H1 (cell line): Measurements from ENCODE around the gene CAPNS1. TPM values are rescaled to one million over a fixed set of nuclear protein-coding genes. Genes with fewer than 3 reads are reported as not detected.

ENCODE experiments used
- CTCF ChIA-PET: fragments of 300-600 bp; sonication (Branson Sonifier 250); formaldehyde crosslinking; loops from one replicate; lab custom pipeline; 2021; ENCODE audit not compliant: partially characterized antibody; lab: Charles Lee
- POLR2A ChIA-PET: fragments of 300-600 bp; sonication (Branson Sonifier 250); formaldehyde crosslinking; loops from one replicate; lab custom pipeline; 2021; ENCODE audit warnings: inconsistent platforms; ENCODE audit not compliant: partially characterized antibody; lab: Charles Lee
- DNase-seq, 2 experiments: peaks; one replicate each; pipeline versions ENCODE4 v3.0.0 to v3.0.0-alpha.2; 2010 to 2022; ENCODE audit warnings: low spot score in 2 of 2, low read depth in 1 of 2, mixed read lengths in 1 of 2
- FAIRE-seq: peaks from 2 replicates; lab custom pipeline; 2011; peaks lifted over from hg19 to GRCh38; lab: Jason Lieb, UNC
- H2AFZ ChIP-seq: 2 replicates; pipeline ENCODE4 v1.8.1; 2012; ENCODE audit warnings: low read length, inconsistent platforms
- H2AK5ac ChIP-seq: 2 replicates; pipeline ENCODE4 v1.6.1; 2013; ENCODE audit warnings: low read depth, low read length
- H2BK120ac ChIP-seq: replicated peaks from 2 replicates; pipeline ENCODE3; 2013; ENCODE audit warnings: low read depth, low read length, inconsistent platforms
- H2BK12ac ChIP-seq: 2 replicates; pipeline ENCODE4 v1.6.1; 2013; ENCODE audit warnings: low read depth, low read length
- H2BK15ac ChIP-seq: 2 replicates; pipeline ENCODE4 v1.6.1; 2013; ENCODE audit warnings: low read length
- H2BK20ac ChIP-seq: 2 replicates; pipeline ENCODE4 v1.6.1; 2013; ENCODE audit warnings: low read length
- H2BK5ac ChIP-seq: 2 replicates; pipeline ENCODE4 v1.6.1; 2013; ENCODE audit warnings: low read depth, low read length
- H3K14ac ChIP-seq: 2 replicates; pipeline ENCODE4 v1.6.1; 2013; ENCODE audit warnings: inconsistent platforms; ENCODE audit not compliant: insufficient read length
- H3K18ac ChIP-seq: 2 replicates; pipeline ENCODE4 v1.6.1; 2013; ENCODE audit warnings: low read length; ENCODE audit errors: extremely low read depth
- H3K23ac ChIP-seq: 2 replicates; pipeline ENCODE4 v1.6.1; 2013; ENCODE audit warnings: inconsistent platforms; ENCODE audit not compliant: insufficient read length
- H3K23me2 ChIP-seq: 2 replicates; pipeline ENCODE4 v1.6.1; 2013; ENCODE audit warnings: low read depth, low read length
- H3K27ac ChIP-seq: 2 replicates; pipeline ENCODE4 v1.6.1; 2011; ENCODE audit warnings: low read depth, low read length, inconsistent platforms
- H3K27me3 ChIP-seq, 4 experiments: replicated peaks in 1 of 4; 1 replicate in 1 of 4; 2 replicates in 3 of 4; pipeline versions ENCODE4 v1.6.1 to v1.8.1; 2011 to 2013; ENCODE audit warnings: low read length in 3 of 4, mild to moderate bottlenecking in 3 of 4, inconsistent platforms in 2 of 4, mixed read lengths in 2 of 4, moderate library complexity in 1 of 4; ENCODE audit not compliant: control insufficient read depth in 3 of 4, insufficient read depth in 3 of 4; ENCODE audit errors: extremely low read depth in 1 of 4
- H3K36me3 ChIP-seq, 4 experiments: 2 replicates each; pipeline versions ENCODE4 v1.6.1 to v1.8.1; 2011 to 2013; ENCODE audit warnings: mild to moderate bottlenecking in 4 of 4, low read length in 3 of 4, moderate library complexity in 2 of 4, control low read depth in 1 of 4, inconsistent platforms in 1 of 4; ENCODE audit not compliant: insufficient read depth in 4 of 4, control insufficient read depth in 2 of 4
- H3K4ac ChIP-seq: replicated peaks from 2 replicates; pipeline ENCODE3; 2013; ENCODE audit warnings: low read length, low read depth, mixed read lengths, inconsistent platforms; ENCODE audit not compliant: insufficient read length
- H3K4me1 ChIP-seq, 4 experiments: replicated peaks in 1 of 4; 1 replicate in 1 of 4; 2 replicates in 3 of 4; pipeline versions ENCODE4 v1.6.1 to v1.8.1; 2011 to 2013; ENCODE audit warnings: low read length in 3 of 4, inconsistent platforms in 2 of 4, mixed read lengths in 1 of 4; ENCODE audit not compliant: insufficient read depth in 4 of 4, control insufficient read depth in 3 of 4
- H3K4me2 ChIP-seq, 2 experiments: 2 replicates each; pipeline versions ENCODE4 v1.6.1 to v1.8.1; 2011 to 2013; ENCODE audit warnings: low read depth in 2 of 2, low read length in 2 of 2, control low read depth in 1 of 2, inconsistent platforms in 1 of 2, mild to moderate bottlenecking in 1 of 2; ENCODE audit not compliant: insufficient read depth in 1 of 2
- H3K4me3 ChIP-seq, 4 experiments: fragments of 200-600, 300-600 bp in 1 of 4; sonication (generic), shearing (Covaris generic), sonication (Bioruptor Twin) in 1 of 4; 2 replicates each; pipeline versions ENCODE4 v1.5.1 to v1.8.1; 2011 to 2016; ENCODE audit warnings: low read length in 4 of 4, low read depth in 3 of 4, control low read depth in 2 of 4, inconsistent platforms in 2 of 4, mild to moderate bottlenecking in 2 of 4, mixed read lengths in 1 of 4, moderate library complexity in 1 of 4; ENCODE audit not compliant: insufficient read depth in 2 of 4; ENCODE audit errors: extremely low read depth in 1 of 4
- H3K56ac ChIP-seq: replicated peaks from 2 replicates; pipeline ENCODE3; 2013; ENCODE audit warnings: low read depth, mild to moderate bottlenecking, mixed read lengths, low read length, inconsistent platforms; ENCODE audit not compliant: insufficient read length
- H3K79me1 ChIP-seq: 2 replicates; pipeline ENCODE4 v1.6.1; 2013; ENCODE audit warnings: low read depth, low read length, control low read depth
- H3K79me2 ChIP-seq, 2 experiments: 2 replicates each; pipeline versions ENCODE4 v1.6.1 to v1.8.1; 2012 to 2013; ENCODE audit warnings: low read length in 2 of 2, mild to moderate bottlenecking in 2 of 2, inconsistent platforms in 1 of 2; ENCODE audit not compliant: insufficient read depth in 2 of 2, control insufficient read depth in 1 of 2
- H3K9ac ChIP-seq, 4 experiments: replicated peaks in 1 of 4; 1 replicate in 1 of 4; 2 replicates in 3 of 4; pipeline versions ENCODE4 v1.6.1 to v1.8.1; 2011 to 2013; ENCODE audit warnings: low read depth in 3 of 4, low read length in 3 of 4, control low read depth in 2 of 4, mild to moderate bottlenecking in 2 of 4, moderate library complexity in 2 of 4, inconsistent platforms in 1 of 4; ENCODE audit errors: extremely low read depth in 1 of 4
- H3K9me3 ChIP-seq, 2 experiments: 2 replicates each; pipeline versions ENCODE4 v1.6.1 to v1.8.1; 2012 to 2013; ENCODE audit warnings: mild to moderate bottlenecking in 2 of 2, moderate library complexity in 2 of 2, control low read depth in 1 of 2, inconsistent platforms in 1 of 2, low read depth in 1 of 2, low read length in 1 of 2, mixed read lengths in 1 of 2; ENCODE audit not compliant: insufficient read depth in 2 of 2
- H4K20me1 ChIP-seq, 2 experiments: replicated peaks in 1 of 2; 2 replicates each; pipeline versions ENCODE3 to v1.8.1; 2011 to 2013; ENCODE audit warnings: inconsistent platforms in 2 of 2, low read length in 2 of 2, mild to moderate bottlenecking in 1 of 2; ENCODE audit not compliant: insufficient read depth in 2 of 2, control insufficient read depth in 1 of 2
- H4K5ac ChIP-seq: 2 replicates; pipeline ENCODE4 v1.6.1; 2013; ENCODE audit warnings: low read length, low read depth, mixed read lengths, inconsistent platforms; ENCODE audit not compliant: insufficient read length
- H4K8ac ChIP-seq: 2 replicates; pipeline ENCODE4 v1.8.0; 2013; ENCODE audit warnings: mild to moderate bottlenecking, moderate library complexity, low read length, inconsistent platforms; ENCODE audit not compliant: insufficient read depth; ENCODE audit errors: extremely low read depth
- H4K91ac ChIP-seq: replicated peaks from 2 replicates; pipeline ENCODE3; 2013; ENCODE audit warnings: low read length, mixed read lengths, inconsistent platforms; ENCODE audit not compliant: insufficient read length
- BACH1 ChIP-seq: IDR thresholded peaks from 2 replicates; pipeline ENCODE4 v1.6.1; 2012; ENCODE audit warnings: low read length, improper control_type of control experiment
- CBX8 ChIP-seq: fragments of 300-800, 300-1000 bp; sonication (generic); IDR thresholded peaks from 2 replicates; pipeline ENCODE4 v1.7.1; 2016; ENCODE audit warnings: low read depth, low read length, borderline replicate concordance
- CTBP2 ChIP-seq: IDR thresholded peaks from 2 replicates; pipeline ENCODE4 v1.7.0; 2011; ENCODE audit warnings: borderline replicate concordance, mild to moderate bottlenecking, moderate library complexity, mixed read lengths, low read length; ENCODE audit not compliant: insufficient read depth, insufficient read length
- EGR1 ChIP-seq: IDR thresholded peaks from 2 replicates; pipeline ENCODE4 v1.6.1; 2011; ENCODE audit warnings: low read depth, low read length, borderline replicate concordance
- EZH2 ChIP-seq: fragments of 200-600 bp; sonication (generic); IDR thresholded peaks from 2 replicates; pipeline ENCODE4 v1.7.1; 2012; ENCODE audit warnings: low read depth, mild to moderate bottlenecking, moderate library complexity, low read length, inconsistent platforms; ENCODE audit not compliant: severe bottlenecking
- JUN ChIP-seq: IDR thresholded peaks from 2 replicates; pipeline ENCODE4 v1.6.1; 2011; ENCODE audit warnings: low read depth, mild to moderate bottlenecking, improper control_type of control experiment, low read length
- KDM5A ChIP-seq: fragments of 200-600 bp; IDR thresholded peaks from 2 replicates; pipeline ENCODE4 v1.7.1; 2012; ENCODE audit warnings: mild to moderate bottlenecking, low read length, inconsistent platforms, mixed read lengths
- TAF1 ChIP-seq: IDR thresholded peaks from 2 replicates; pipeline ENCODE4 v1.6.1; 2011; ENCODE audit warnings: mild to moderate bottlenecking, low read depth, low read length
- ZNF274 ChIP-seq: IDR thresholded peaks from 2 replicates; pipeline ENCODE4 v1.7.0; 2012; ENCODE audit warnings: low read length, borderline replicate concordance; ENCODE audit errors: extremely low read depth
- WGBS, 2 experiments: shearing (Covaris generic) in 1 of 2; methylation state at CpG; one replicate each; pipeline versions ENCODE4 v1.1.6 to v1.1.7; 2013 to 2015; ENCODE audit warnings: low lambda C conversion rate in 2 of 2, mixed read lengths in 2 of 2, inconsistent platforms in 1 of 2, low coverage in 1 of 2, missing lambda C conversion rate in 1 of 2; ENCODE audit not compliant: insufficient replicate concordance in 2 of 2, insufficient coverage in 1 of 2, insufficient read length in 1 of 2; ENCODE audit errors: extremely low coverage in 1 of 2, missing lambda C conversion rate in 1 of 2; 5-methylcytosine and 5-hydroxymethylcytosine counted together
- polyA plus RNA-seq, 7 experiments: library from polyadenylated mRNA; depleted of rRNA in 3 of 7; stranded (reverse) in 5 of 7; unstranded in 2 of 7; fragments of >200 nt in 5 of 7; fragments of 200-250 nt in 2 of 7; gene quantifications; 1 replicate in 5 of 7; 2 replicates in 1 of 7; 4 replicates in 1 of 7; pipeline versions ENCODE4 v1.2.1 to v1.2.3, GENCODE V29; 2011 to 2013; ENCODE audit warnings: missing spikeins in 2 of 7, mixed read lengths in 2 of 7
- total RNA-seq: library from RNA; stranded (reverse); fragmentation: NEBNext Ultra II Directional; extraction: Animal tissue kit (Norgen Biotek cat#: 25700); gene quantifications from 2 replicates; pipeline ENCODE4 v1.2.1, GENCODE V29; 2021
- TF ChIP-seq, protein P1 (sequence below): IDR thresholded peaks from 2 replicates; pipeline ENCODE4 v1.6.1; 2012; ENCODE audit warnings: inconsistent platforms

CAPNS1 gene
- total and polyA plus RNA-seq, 2 of the 8 experiments (the other 6 are each of a cell fraction or from before 2014, with no cell fraction given): 382 to 438 TPM

- H3K4me3 ChIP-seq: peak overlapping the region in 2 of 4 experiments; percentile 89 to 97; a peak in 2 of 8 replicates
- no peak overlapping the region for H2AK5ac ChIP-seq
- 90% methylated on average over 11 of the region's 14 CpGs; no CpG with 5 or more reads in 1 of the 2 experiments for WGBS, 2 experiments
- peaks cover 0 to 12% of the 10 kb centered on the region in 2 experiments; a peak in 1 of 4 replicates for H3K79me2 ChIP-seq
- H3K9me3 ChIP-seq: no peaks in the 10 kb centered on the region
- CTCF ChIA-PET: interaction anchor here (1.3 to 1.5 kb wide), 2 partner anchors 13 to 14 kb away, joined by 3 to 5 read pairs; no protein-coding TSS in a partner anchor
- H4K8ac ChIP-seq: no peak overlapping the region
- H3K18ac ChIP-seq: no peak overlapping the region
- H2BK12ac ChIP-seq: no peak overlapping the region
- POLR2A ChIA-PET: interaction anchor here (1.2 to 2.3 kb wide), 2 partner anchors 9 to 11 kb away, joined by 3 to 7 read pairs; partner anchors contain the start of gene COX7A1
- H3K79me1 ChIP-seq: peaks cover 3% of the 10 kb centered on the region
- no peak overlapping the region for H2BK120ac ChIP-seq
- peak overlapping the region; percentile 95 to 96 for H3K4me2 ChIP-seq
- no peak overlapping the region for H3K56ac ChIP-seq
- no peak overlapping the region for H3K14ac ChIP-seq
- peaks cover 0 to 8% of the 10 kb centered on the region in 2 experiments for H4K20me1 ChIP-seq
- no peak overlapping the region for H3K27ac ChIP-seq
- no peak overlapping the region for H3K9ac ChIP-seq
- no peak overlapping the region for H3K4ac ChIP-seq
- no peak overlapping the region for H2AFZ ChIP-seq
- H3K4me1 ChIP-seq: peaks cover 0 to 3% (median 3%) of the 10 kb centered on the region in 4 experiments; a peak in 3 of 7 replicates
- H4K5ac ChIP-seq: no peak overlapping the region
- H3K23ac ChIP-seq: no peak overlapping the region
- H3K27me3 ChIP-seq: no peaks in the 10 kb centered on the region
- peaks cover 13% of the 10 kb centered on the region; the same call in 1 of the 2 replicates for H3K23me2 ChIP-seq
- H3K36me3 ChIP-seq: peaks cover 15 to 39% (median 35%) of the 10 kb centered on the region in 4 experiments
- H2BK20ac ChIP-seq: no peak overlapping the region
- no peak overlapping the region for H4K91ac ChIP-seq
- FAIRE-seq: no peak
- H2BK5ac ChIP-seq: 0 out of 2 replicates have a peak overlapping the region, but pooled peaks have one; percentile 60
- H2BK15ac ChIP-seq: no peak overlapping the region
- no peak for TF ChIP-seq TAF1
- TF ChIP-seq CTBP2: no peak
- no peak for TF ChIP-seq EGR1
- no peak for TF ChIP-seq EZH2
- no peak for TF ChIP-seq KDM5A
- no peak for TF ChIP-seq CBX8
- TF ChIP-seq, protein P1, sequence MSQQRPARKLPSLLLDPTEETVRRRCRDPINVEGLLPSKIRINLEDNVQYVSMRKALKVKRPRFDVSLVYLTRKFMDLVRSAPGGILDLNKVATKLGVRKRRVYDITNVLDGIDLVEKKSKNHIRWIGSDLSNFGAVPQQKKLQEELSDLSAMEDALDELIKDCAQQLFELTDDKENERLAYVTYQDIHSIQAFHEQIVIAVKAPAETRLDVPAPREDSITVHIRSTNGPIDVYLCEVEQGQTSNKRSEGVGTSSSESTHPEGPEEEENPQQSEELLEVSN: no peak
- no peak for TF ChIP-seq JUN
- TF ChIP-seq ZNF274: no peak
- no peak for TF ChIP-seq BACH1
- no peak for DNase-seq
Measured at GRCh38 chr19:36142046-36142445, 2.2 kb downstream of the CAPNS1 start.
